Measurements from ENCODE around the gene JMJD6.
A peak's percentile ranks its signal among the peaks of the same experiment; 100 is the strongest.
"Not testable (repeated sequence)": the region's sequence is repeated elsewhere in the genome, so short reads cannot be mapped to it uniquely, and the experiment has no call there.

The JMJD6 gene

GRCh38 chr17:76726231-76726775 is at the start of gene JMJD6:
Gene JMJD6 (minus strand): TSS chr17:76726606. CDS start chr17:76726475, 131 bp downstream.
- H3K9me3 ChIP-seq (ENCODE audit: control insufficient read depth, insufficient read depth, low read length) = no peaks in the 10 kb centered on the region
- peaks cover 11% of the 10 kb centered on the region for H3K36me3 ChIP-seq (ENCODE audit: insufficient read depth, low read length)
- H3K9ac ChIP-seq (ENCODE audit: low read depth, low read length) = peak within 1 kb of the TSS; percentile 94
- H3K4me1 ChIP-seq (ENCODE audit: insufficient read depth, low read length) = peaks cover 6% of the 10 kb centered on the region; the same call in 1 of the 2 replicates

- Histone ChIP-seq H3K9ac (ENCODE audit: low read depth, low read length) (no peak overlapping the region), H3K36me3 (ENCODE audit: insufficient read depth, low read length) (peaks cover 6% of the 10 kb centered on the region; the same call in 1 of the 2 replicates)
Measured at GRCh38 chr17:76775021-76775600, 48.7 kb upstream of the JMJD6 start.

GRCh38 chr17:76772842-76773525 is 46.6 kb upstream of the JMJD6 start:
- H3K9ac ChIP-seq (ENCODE audit: low read depth, low read length) = no peak overlapping the region
- H3K4me1 ChIP-seq (ENCODE audit: insufficient read depth, low read length) = no peaks in the 10 kb centered on the region; the same call in 1 of the 2 replicates
- H3K36me3 ChIP-seq (ENCODE audit: insufficient read depth, low read length) = peaks cover 11% of the 10 kb centered on the region; the same call in 1 of the 2 replicates
- H3K9me3 ChIP-seq (ENCODE audit: control insufficient read depth, insufficient read depth, low read length) = no peaks in the 10 kb centered on the region

More at GRCh38 chr17:76775021-76775600, 48.7 kb upstream of the JMJD6 start:
- Histone ChIP-seq H3K4me1 (ENCODE audit: insufficient read depth, low read length) (no peaks in the 10 kb centered on the region; the same call in 1 of the 2 replicates), H3K9me3 (ENCODE audit: control insufficient read depth, insufficient read depth, low read length) (no peaks in the 10 kb centered on the region)

- Histone ChIP-seq H3K4me1 (ENCODE audit: insufficient read depth, low read length) (peaks cover 13% of the 10 kb centered on the region), H3K9me3 (ENCODE audit: control insufficient read depth, insufficient read depth, low read length) (no peaks in the 10 kb centered on the region), H3K36me3 (ENCODE audit: insufficient read depth, low read length) (no peaks in the 10 kb centered on the region), H3K9ac (ENCODE audit: low read depth, low read length) (no peak overlapping the region)
Measured at GRCh38 chr17:76758570-76758969, 32.2 kb upstream of the JMJD6 start.

GRCh38 chr17:76757256-76757655 is 30.9 kb upstream of the JMJD6 start:
- H3K9me3 ChIP-seq (ENCODE audit: control insufficient read depth, insufficient read depth, low read length) = no peaks in the 10 kb centered on the region
- H3K36me3 ChIP-seq (ENCODE audit: insufficient read depth, low read length) = no peaks in the 10 kb centered on the region
- peaks cover 9% of the 10 kb centered on the region; the same call in 1 of the 2 replicates for H3K4me1 ChIP-seq (ENCODE audit: insufficient read depth, low read length)
- no peak overlapping the region for H3K9ac ChIP-seq (ENCODE audit: low read depth, low read length)

GRCh38 chr17:76755285-76755684 is 28.9 kb upstream of the JMJD6 start:
- Histone ChIP-seq H3K9ac (ENCODE audit: low read depth, low read length) (no peak overlapping the region), H3K36me3 (ENCODE audit: insufficient read depth, low read length) (no peaks in the 10 kb centered on the region), H3K4me1 (ENCODE audit: insufficient read depth, low read length) (0 out of 2 replicates have a peak, but pooled peaks cover 5% of the 10 kb centered on the region)

GRCh38 chr17:76753061-76753961 is 26.9 kb upstream of the JMJD6 start:
- H3K9me3 ChIP-seq (ENCODE audit: control insufficient read depth, insufficient read depth, low read length) = no peaks in the 10 kb centered on the region
- H3K36me3 ChIP-seq (ENCODE audit: insufficient read depth, low read length) = no peaks in the 10 kb centered on the region
- 0 out of 2 replicates have a peak, but pooled peaks cover 5% of the 10 kb centered on the region for H3K4me1 ChIP-seq (ENCODE audit: insufficient read depth, low read length)
- H3K9ac ChIP-seq (ENCODE audit: low read depth, low read length) = no peak overlapping the region

More at GRCh38 chr17:76755285-76755684, 28.9 kb upstream of the JMJD6 start:
- no peaks in the 10 kb centered on the region for H3K9me3 ChIP-seq (ENCODE audit: control insufficient read depth, insufficient read depth, low read length)

GRCh38 chr17:76752006-76752405 is 25.6 kb upstream of the JMJD6 start:
- Histone ChIP-seq H3K36me3 (ENCODE audit: insufficient read depth, low read length) (no peaks in the 10 kb centered on the region), H3K9ac (ENCODE audit: low read depth, low read length) (no peak overlapping the region), H3K9me3 (ENCODE audit: control insufficient read depth, insufficient read depth, low read length) (no peaks in the 10 kb centered on the region), H3K4me1 (ENCODE audit: insufficient read depth, low read length) (0 out of 2 replicates have a peak, but pooled peaks cover 5% of the 10 kb centered on the region)

GRCh38 chr17:76751416-76751993 is 25.1 kb upstream of the JMJD6 start:
- H3K36me3 ChIP-seq (ENCODE audit: insufficient read depth, low read length) = no peaks in the 10 kb centered on the region
- no peak overlapping the region for H3K9ac ChIP-seq (ENCODE audit: low read depth, low read length)
- no peaks in the 10 kb centered on the region for H3K9me3 ChIP-seq (ENCODE audit: control insufficient read depth, insufficient read depth, low read length)
- H3K4me1 ChIP-seq (ENCODE audit: insufficient read depth, low read length) = 0 out of 2 replicates have a peak, but pooled peaks cover 5% of the 10 kb centered on the region

GRCh38 chr17:76748657-76749056 is 22.3 kb upstream of the JMJD6 start:
- H3K9ac ChIP-seq (ENCODE audit: low read depth, low read length) = no peak overlapping the region
- H3K9me3 ChIP-seq (ENCODE audit: control insufficient read depth, insufficient read depth, low read length) = no peaks in the 10 kb centered on the region
- H3K4me1 ChIP-seq (ENCODE audit: insufficient read depth, low read length) = 0 out of 2 replicates have a peak, but pooled peaks cover 2% of the 10 kb centered on the region
- peaks cover 14% of the 10 kb centered on the region for H3K36me3 ChIP-seq (ENCODE audit: insufficient read depth, low read length)

GRCh38 chr17:76747716-76748363 is 21.4 kb upstream of the JMJD6 start:
- Histone ChIP-seq H3K4me1 (ENCODE audit: insufficient read depth, low read length) (no peaks in the 10 kb centered on the region), H3K9ac (ENCODE audit: low read depth, low read length) (no peak overlapping the region), H3K9me3 (ENCODE audit: control insufficient read depth, insufficient read depth, low read length) (no peaks in the 10 kb centered on the region), H3K36me3 (ENCODE audit: insufficient read depth, low read length) (peaks cover 14% of the 10 kb centered on the region)

- not testable (repeated sequence) for H3K9me3 ChIP-seq (ENCODE audit: control insufficient read depth, insufficient read depth, low read length); H3K9ac ChIP-seq (ENCODE audit: low read depth, low read length); H3K4me1 ChIP-seq (ENCODE audit: insufficient read depth, low read length)
- peaks cover 14% of the 10 kb centered on the region for H3K36me3 ChIP-seq (ENCODE audit: insufficient read depth, low read length)
Measured at GRCh38 chr17:76745785-76746184, 19.4 kb upstream of the JMJD6 start.

GRCh38 chr17:76744747-76745146 is 18.3 kb upstream of the JMJD6 start:
- no peaks in the 10 kb centered on the region for H3K4me1 ChIP-seq (ENCODE audit: insufficient read depth, low read length)
- H3K9ac ChIP-seq (ENCODE audit: low read depth, low read length) = no peak overlapping the region
- peaks cover 14% of the 10 kb centered on the region for H3K36me3 ChIP-seq (ENCODE audit: insufficient read depth, low read length)
- H3K9me3 ChIP-seq (ENCODE audit: control insufficient read depth, insufficient read depth, low read length) = no peaks in the 10 kb centered on the region

All from ES-I3 (cell line).